Tibial nerve (tissue), 4 donors: Measurements from ENCODE around the gene IL34. TPM values are rescaled to one million over a fixed set of nuclear protein-coding genes. Genes with fewer than 3 reads are reported as not detected.

Experiments
- DNase-seq, 2 donors: peaks; one replicate each; pipeline ENCODE4 v3.0.0-alpha.2; 2019; ENCODE audit warnings: low spot score in 2 of 2
- H3K27ac ChIP-seq, 4 donors: fragments of 200-600 bp; sonication (generic) in 3 of 4; one replicate each; pipeline ENCODE4 v1.5.1; 2017 to 2019; ENCODE audit warnings: mild to moderate bottlenecking in 1 of 4
- H3K27me3 ChIP-seq, 2 donors: fragments of 200-600 bp; sonication (generic) in 1 of 2; one replicate each; pipeline versions ENCODE4 v1.5.1 to v1.6.0; 2017 to 2019
- H3K36me3 ChIP-seq, 3 donors: fragments of 200-600 bp; sonication (generic); one replicate each; pipeline ENCODE4 v1.5.1; 2018 to 2019
- H3K4me1 ChIP-seq, 4 donors: fragments of 200-600 bp; sonication (generic) in 3 of 4; one replicate each; pipeline ENCODE4 v1.5.1; 2017 to 2019
- H3K4me3 ChIP-seq, 4 donors: fragments of 200-600 bp; sonication (generic) in 3 of 4; one replicate each; pipeline ENCODE4 v1.5.1; 2017 to 2019; ENCODE audit warnings: mild to moderate bottlenecking in 1 of 4, moderate library complexity in 1 of 4
- H3K9me3 ChIP-seq, 4 donors: fragments of 200-600 bp; sonication (generic) in 3 of 4; one replicate each; pipeline ENCODE4 v1.5.1; 2017 to 2019
- EP300 ChIP-seq, 2 donors: sonication (generic); formaldehyde crosslinking; IDR thresholded peaks; one replicate each; pipeline ENCODE4 v1.6.1; 2017; ENCODE audit warnings: antibody characterized with exemption in 2 of 2, mild to moderate bottlenecking in 1 of 2
- POLR2A ChIP-seq, 2 donors: fragments of 450-650 bp; IDR thresholded peaks; one replicate each; pipeline ENCODE4 v1.6.1; 2017; ENCODE audit warnings: antibody characterized with exemption in 2 of 2, mild to moderate bottlenecking in 2 of 2, moderate library complexity in 2 of 2
- WGBS, 2 donors: methylation state at CpG; one replicate each; pipeline ENCODE4 v1.1.5; 2018; 5-methylcytosine and 5-hydroxymethylcytosine counted together
- total RNA-seq, 4 donors: library from RNA; depleted of rRNA; stranded (reverse); fragments of >200 nt; gene quantifications; one replicate each; pipeline ENCODE4 v1.1.0, GENCODE V29; 2016
- TF ChIP-seq, protein P1 (sequence below), 5 experiments: fragments of 200-600 bp in 3 of 5; fragments of 450-650 bp in 2 of 5; sonication (generic) in 3 of 5; IDR thresholded peaks; one replicate each; pipeline ENCODE4 v1.5.1; 2016 to 2019; ENCODE audit warnings: antibody characterized with exemption in 5 of 5, mild to moderate bottlenecking in 3 of 5, moderate library complexity in 2 of 5

The IL34 gene
- total RNA-seq, 4 donors from 2014 or later: 49.6 to 89.4 (median 60.9) TPM

DNA sequence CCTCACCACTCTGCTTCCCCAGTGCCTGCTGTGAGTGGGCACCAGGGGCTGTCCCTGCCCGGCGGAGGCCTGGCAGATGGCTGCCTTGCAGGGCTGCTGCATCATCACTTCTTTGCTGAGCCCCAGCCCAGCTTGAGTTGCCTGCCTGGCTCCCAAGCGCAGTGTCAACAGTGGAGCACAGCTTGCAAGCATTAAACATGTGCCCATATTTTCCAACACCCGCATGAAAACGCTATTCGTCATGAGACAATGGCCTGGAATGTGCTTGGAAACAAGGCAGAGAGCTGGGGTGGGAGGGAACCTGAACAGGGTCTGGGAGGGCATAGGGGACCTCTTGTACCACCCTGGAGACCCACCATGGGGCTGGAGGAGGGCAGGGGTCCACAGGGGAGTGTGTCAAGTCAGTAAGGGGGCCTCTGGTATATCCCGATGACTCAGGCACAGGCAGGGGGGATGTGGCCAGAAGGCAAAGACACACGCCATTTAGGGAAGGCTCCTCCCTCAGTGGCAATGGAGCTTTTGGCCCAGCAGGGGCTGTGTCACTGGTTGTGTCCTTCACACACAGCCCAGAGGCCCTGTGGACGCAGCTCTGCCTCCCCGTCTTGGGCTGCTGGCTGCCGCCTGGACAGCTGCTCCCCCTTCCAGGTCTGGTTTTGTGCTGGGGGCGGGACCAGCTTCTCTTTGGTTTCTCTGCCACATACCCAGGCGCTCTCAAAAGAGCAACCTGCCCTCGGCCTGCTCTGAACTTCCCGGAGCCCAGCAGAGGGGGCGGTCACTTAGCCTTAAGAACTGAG is 56.9 kb downstream of the IL34 start:
- WGBS, 2 donors: 44 to 47% methylated on average over 15 of the region's 16 CpGs

DNA sequence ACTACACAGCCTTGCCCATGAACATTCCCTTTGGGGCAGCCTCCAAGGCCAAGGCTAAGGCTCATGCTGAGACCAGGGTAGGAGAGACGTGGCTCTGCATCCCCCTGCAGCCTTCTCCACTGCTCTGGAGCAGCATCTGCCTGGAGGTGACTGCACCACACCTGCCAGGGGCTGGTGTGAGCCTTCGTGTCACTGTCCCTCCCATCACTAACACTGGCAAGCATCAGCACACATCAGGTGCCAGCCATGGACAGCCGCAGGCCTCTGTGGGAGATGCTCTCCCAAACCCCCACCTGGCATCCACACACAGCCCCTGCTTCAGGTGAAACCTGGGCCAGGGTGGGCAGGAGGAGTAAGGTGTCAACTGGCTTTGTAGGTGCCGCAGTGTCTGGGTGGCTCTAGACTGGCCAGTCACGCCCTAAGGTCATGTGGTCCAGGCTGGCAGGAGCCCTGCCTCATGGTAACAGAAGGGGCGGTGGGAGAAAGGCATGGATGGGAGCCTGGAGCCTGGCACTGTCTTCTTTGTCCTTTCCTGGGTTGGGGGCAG is 57.5 kb downstream of the IL34 start:
- 77 to 80% methylated on average over 2 to 4 of the region's 6 CpGs for WGBS, 2 donors
- Histone ChIP-seq H3K9me3 (no peaks in the 10 kb centered on the region), H3K4me1 (peaks cover 0 to 97% (median 63%) of the 10 kb centered on the region in 4 donors), H3K4me3 (no peak overlapping the region), H3K27ac (peak overlapping the region; percentile 68 to 93 (median 81)), H3K36me3 (no peaks in the 10 kb centered on the region), H3K27me3 (no peaks in the 10 kb centered on the region)
- DNase-seq: no peak
- TF ChIP-seq EP300 (IDR thresholded peaks at IDR 0.05) (no peak), POLR2A (IDR thresholded peaks at IDR 0.05) (no peak)
- TF ChIP-seq, protein P1, sequence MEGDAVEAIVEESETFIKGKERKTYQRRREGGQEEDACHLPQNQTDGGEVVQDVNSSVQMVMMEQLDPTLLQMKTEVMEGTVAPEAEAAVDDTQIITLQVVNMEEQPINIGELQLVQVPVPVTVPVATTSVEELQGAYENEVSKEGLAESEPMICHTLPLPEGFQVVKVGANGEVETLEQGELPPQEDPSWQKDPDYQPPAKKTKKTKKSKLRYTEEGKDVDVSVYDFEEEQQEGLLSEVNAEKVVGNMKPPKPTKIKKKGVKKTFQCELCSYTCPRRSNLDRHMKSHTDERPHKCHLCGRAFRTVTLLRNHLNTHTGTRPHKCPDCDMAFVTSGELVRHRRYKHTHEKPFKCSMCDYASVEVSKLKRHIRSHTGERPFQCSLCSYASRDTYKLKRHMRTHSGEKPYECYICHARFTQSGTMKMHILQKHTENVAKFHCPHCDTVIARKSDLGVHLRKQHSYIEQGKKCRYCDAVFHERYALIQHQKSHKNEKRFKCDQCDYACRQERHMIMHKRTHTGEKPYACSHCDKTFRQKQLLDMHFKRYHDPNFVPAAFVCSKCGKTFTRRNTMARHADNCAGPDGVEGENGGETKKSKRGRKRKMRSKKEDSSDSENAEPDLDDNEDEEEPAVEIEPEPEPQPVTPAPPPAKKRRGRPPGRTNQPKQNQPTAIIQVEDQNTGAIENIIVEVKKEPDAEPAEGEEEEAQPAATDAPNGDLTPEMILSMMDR (IDR thresholded peaks at IDR 0.05): peak in 1 of 5 experiments; percentile 0

More for the DNA sequence above, 56.9 kb downstream of the IL34 start:
- Histone ChIP-seq H3K27ac (peak overlapping the region; percentile 68 to 93 (median 81)), H3K36me3 (no peaks in the 10 kb centered on the region), H3K4me3 (no peak overlapping the region), H3K27me3 (no peaks in the 10 kb centered on the region), H3K4me1 (peaks cover 0 to 97% (median 62%) of the 10 kb centered on the region in 4 donors), H3K9me3 (no peaks in the 10 kb centered on the region)
- DNase-seq: no peak
- TF ChIP-seq, protein P1 (IDR thresholded peaks at IDR 0.05): peak in 4 of 5 experiments; percentile 4 to 60 (median 22)
- TF ChIP-seq POLR2A (IDR thresholded peaks at IDR 0.05) (peak; percentile 14 to 19), EP300 (IDR thresholded peaks at IDR 0.05) (peak in 1 of 2 donors; percentile 88)

DNA sequence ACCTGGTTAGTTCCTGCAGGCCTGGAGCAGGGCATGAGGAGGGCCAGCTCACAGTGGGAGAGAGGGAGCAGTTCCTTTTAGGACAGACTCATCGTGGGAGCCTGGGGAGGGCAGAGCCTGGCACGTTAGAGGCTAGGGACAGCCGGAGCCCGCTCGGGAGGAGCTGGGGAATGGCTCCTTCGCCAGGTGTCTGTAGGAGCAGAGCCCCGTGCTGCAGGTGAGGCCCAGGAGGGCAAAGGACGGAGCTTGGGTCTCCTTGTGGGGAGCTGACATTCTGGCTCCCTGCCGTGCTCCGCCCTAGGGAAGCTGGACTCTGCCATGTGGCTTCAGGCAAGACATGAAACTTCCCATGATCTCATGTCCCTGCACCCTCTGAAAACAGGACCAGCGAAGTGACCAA is 58.2 kb downstream of the IL34 start:
- H3K4me1 ChIP-seq: peaks cover 0 to 100% (median 64%) of the 10 kb centered on the region in 4 donors
- no peaks in the 10 kb centered on the region for H3K27me3 ChIP-seq
- H3K27ac ChIP-seq: peak overlapping the region in 3 of 4 donors; percentile 70 to 93 (median 92)
- 78 to 88% methylated on average over 8 to 11 of the region's 11 CpGs for WGBS, 2 donors
- H3K36me3 ChIP-seq: no peaks in the 10 kb centered on the region
- no peak for DNase-seq
- no peak overlapping the region for H3K4me3 ChIP-seq
- TF ChIP-seq, protein P1 (IDR thresholded peaks at IDR 0.05): no peak
- TF ChIP-seq EP300 (IDR thresholded peaks at IDR 0.05) (no peak), POLR2A (IDR thresholded peaks at IDR 0.05) (no peak)
- no peaks in the 10 kb centered on the region for H3K9me3 ChIP-seq

DNA sequence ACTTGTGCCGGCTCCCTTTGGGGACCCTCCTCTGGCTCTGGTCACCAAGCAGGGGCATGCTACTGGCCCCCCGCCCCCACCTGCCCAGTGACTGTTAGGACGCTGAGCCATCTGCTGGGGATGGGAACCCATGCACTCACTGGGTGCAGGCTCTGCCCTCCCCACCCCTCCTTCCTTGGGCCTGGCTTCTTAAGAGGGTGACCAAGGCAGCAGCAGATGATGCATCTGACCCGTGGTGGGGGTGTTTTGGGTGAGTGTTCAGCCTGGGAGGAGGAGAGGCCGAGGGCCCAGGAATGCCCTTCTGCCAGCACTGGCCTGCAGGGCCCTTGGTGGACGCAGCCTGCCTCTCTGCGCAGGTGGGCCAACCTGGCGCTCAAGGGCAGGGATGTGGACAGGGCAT is 58.7 kb downstream of the IL34 start:
- H3K9me3 ChIP-seq: no peaks in the 10 kb centered on the region
- no peaks in the 10 kb centered on the region for H3K27me3 ChIP-seq
- no peak overlapping the region for H3K4me3 ChIP-seq
- peaks cover 0 to 100% (median 64%) of the 10 kb centered on the region in 4 donors for H3K4me1 ChIP-seq
- WGBS, 2 donors: 86 to 88% methylated on average over 6 to 7 of the region's 8 CpGs
- H3K36me3 ChIP-seq: no peaks in the 10 kb centered on the region
- H3K27ac ChIP-seq: peak overlapping the region in 3 of 4 donors; percentile 70 to 93 (median 92)
- TF ChIP-seq, protein P1 (IDR thresholded peaks at IDR 0.05): no peak
- TF ChIP-seq POLR2A (IDR thresholded peaks at IDR 0.05): no peak
- no peak for TF ChIP-seq EP300 (IDR thresholded peaks at IDR 0.05)
- DNase-seq: no peak

DNA sequence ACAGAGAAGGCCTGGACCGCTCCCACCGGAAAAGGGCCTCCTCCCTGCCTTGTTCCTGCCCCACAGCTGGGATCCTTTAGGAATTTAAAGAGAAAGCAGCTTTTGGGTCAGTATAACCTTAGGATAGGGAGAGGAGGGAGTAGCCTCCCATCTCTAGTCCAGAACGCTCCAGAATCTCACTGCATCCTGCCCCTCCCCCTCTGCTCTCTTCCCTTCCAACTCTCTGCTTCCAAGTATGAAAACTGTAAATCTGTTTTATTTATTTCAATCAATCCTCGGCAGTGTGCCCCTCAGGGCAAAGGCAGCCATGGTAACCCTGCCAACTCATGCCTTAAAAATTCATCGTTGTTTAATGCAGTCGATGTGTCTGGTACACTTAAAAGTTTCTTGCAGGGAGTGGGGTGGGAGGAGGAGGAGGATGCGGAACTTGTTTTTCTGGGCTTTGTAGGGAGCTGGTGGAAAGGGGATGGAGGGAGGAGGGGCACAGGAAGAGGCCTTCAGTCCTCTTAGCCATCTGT is 60.6 kb downstream of the IL34 start:
- Histone ChIP-seq H3K9me3 (no peaks in the 10 kb centered on the region), H3K4me3 (no peak overlapping the region), H3K4me1 (peaks cover 0 to 93% (median 48%) of the 10 kb centered on the region in 4 donors), H3K27me3 (no peaks in the 10 kb centered on the region), H3K27ac (peak overlapping the region; percentile 55 to 92 (median 75)), H3K36me3 (no peaks in the 10 kb centered on the region)
- no peak for DNase-seq
- 23 to 24% methylated on average over 7 of the region's 7 CpGs for WGBS, 2 donors
- TF ChIP-seq, protein P1 (IDR thresholded peaks at IDR 0.05): no peak
- TF ChIP-seq EP300 (IDR thresholded peaks at IDR 0.05): peak in 1 of 2 donors; percentile 81
